Uterus (tissue), 2 donors: Measurements from ENCODE around the gene AKAP12.

Experiments
- POLR2A ChIP-seq, 2 donors: fragments of 450-650 bp; IDR thresholded peaks; one replicate each; pipeline ENCODE4 v1.6.1; 2016; ENCODE audit warnings: antibody characterized with exemption in 2 of 2, mild to moderate bottlenecking in 1 of 2, moderate library complexity in 1 of 2
- TF ChIP-seq, protein P1 (sequence below), 4 experiments: fragments of 200-600 bp in 2 of 4; fragments of 450-650 bp in 2 of 4; sonication (generic) in 2 of 4; IDR thresholded peaks; one replicate each; pipeline ENCODE4 v1.5.1; 2016 to 2019; ENCODE audit warnings: antibody characterized with exemption in 4 of 4, mild to moderate bottlenecking in 2 of 4, moderate library complexity in 1 of 4

GRCh38 chr6:151219192-151219591 is 20.6 kb upstream of the AKAP12 start:
- TF ChIP-seq, protein P1, sequence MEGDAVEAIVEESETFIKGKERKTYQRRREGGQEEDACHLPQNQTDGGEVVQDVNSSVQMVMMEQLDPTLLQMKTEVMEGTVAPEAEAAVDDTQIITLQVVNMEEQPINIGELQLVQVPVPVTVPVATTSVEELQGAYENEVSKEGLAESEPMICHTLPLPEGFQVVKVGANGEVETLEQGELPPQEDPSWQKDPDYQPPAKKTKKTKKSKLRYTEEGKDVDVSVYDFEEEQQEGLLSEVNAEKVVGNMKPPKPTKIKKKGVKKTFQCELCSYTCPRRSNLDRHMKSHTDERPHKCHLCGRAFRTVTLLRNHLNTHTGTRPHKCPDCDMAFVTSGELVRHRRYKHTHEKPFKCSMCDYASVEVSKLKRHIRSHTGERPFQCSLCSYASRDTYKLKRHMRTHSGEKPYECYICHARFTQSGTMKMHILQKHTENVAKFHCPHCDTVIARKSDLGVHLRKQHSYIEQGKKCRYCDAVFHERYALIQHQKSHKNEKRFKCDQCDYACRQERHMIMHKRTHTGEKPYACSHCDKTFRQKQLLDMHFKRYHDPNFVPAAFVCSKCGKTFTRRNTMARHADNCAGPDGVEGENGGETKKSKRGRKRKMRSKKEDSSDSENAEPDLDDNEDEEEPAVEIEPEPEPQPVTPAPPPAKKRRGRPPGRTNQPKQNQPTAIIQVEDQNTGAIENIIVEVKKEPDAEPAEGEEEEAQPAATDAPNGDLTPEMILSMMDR (IDR thresholded peaks at IDR 0.05) = no peak
- TF ChIP-seq POLR2A (IDR thresholded peaks at IDR 0.05) = no peak
